ENCODE results near the gene LRRC8B.

DNA sequence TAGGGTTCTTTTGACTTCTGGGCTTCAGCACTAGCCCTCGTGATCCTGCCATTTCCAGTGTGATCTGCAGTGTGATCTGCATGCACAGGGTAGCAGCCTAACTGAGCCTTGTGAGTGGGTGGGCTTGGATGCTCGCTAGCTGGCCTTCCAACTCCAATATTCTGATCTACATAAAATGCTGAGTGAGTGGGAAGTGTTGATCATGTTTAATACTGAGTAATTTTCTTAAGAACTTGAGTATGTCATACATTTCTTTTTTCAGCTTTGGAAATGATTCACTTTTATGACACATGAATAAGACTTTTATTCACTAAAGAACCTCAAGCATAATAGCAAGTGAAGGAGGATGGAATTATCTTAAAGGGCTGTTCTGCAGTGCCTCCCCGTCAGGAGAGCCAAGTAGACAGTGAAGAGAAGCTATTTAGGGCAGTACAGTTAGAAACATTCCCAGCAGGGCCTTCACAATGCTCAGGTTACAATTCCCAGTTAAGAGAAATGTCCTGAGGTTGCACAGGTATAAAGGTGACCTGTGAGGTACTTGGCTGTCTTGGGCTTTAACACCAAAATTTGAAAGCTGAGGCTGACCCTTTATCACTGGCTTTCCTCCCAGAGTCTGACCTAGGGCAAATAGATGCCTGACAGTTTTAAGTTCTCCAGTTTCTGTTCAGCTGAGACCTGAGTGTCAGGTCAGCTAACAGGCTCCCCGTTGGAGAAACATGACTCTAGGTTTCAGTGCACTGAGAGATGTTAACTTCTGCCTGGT, 79.2 kb downstream of the LRRC8B start:
- TF ChIP-seq POLR2A (IDR thresholded peaks at IDR 0.05; ENCODE audit: control extremely low read depth in 1 of 2, low read depth in 2 of 2, low read length in 2 of 2) (no peak), CREB1 (IDR thresholded peaks at IDR 0.05) (no peak), EZH2 (IDR thresholded peaks at IDR 0.05; ENCODE audit: low read depth, low read length, severe bottlenecking) (no peak), RFX5 (IDR thresholded peaks at IDR 0.05; ENCODE audit: borderline replicate concordance, low read depth, low read length) (no peak), CTCF (IDR thresholded peaks at IDR 0.05; ENCODE audit: control extremely low read depth in 1 of 3, insufficient read depth in 1 of 3, low read depth in 1 of 3, low read length in 3 of 3) (no peak), POLR2AphosphoS5 (IDR thresholded peaks at IDR 0.05; ENCODE audit: low read depth, low read length) (no peak), NANOG (IDR thresholded peaks at IDR 0.05; ENCODE audit: insufficient read depth, low read depth, low read length, poor library complexity, severe bottlenecking) (no peak), CEBPB (IDR thresholded peaks at IDR 0.05; ENCODE audit: low read depth, low read length) (no peak), EP300 (IDR thresholded peaks at IDR 0.05; ENCODE audit: borderline replicate concordance in 1 of 2, low read depth in 2 of 2, low read length in 2 of 2) (no peak)

All from H1 (cell line).